ENCODE measurements around the gene MAP2K5.

Gene MAP2K5

DNA sequence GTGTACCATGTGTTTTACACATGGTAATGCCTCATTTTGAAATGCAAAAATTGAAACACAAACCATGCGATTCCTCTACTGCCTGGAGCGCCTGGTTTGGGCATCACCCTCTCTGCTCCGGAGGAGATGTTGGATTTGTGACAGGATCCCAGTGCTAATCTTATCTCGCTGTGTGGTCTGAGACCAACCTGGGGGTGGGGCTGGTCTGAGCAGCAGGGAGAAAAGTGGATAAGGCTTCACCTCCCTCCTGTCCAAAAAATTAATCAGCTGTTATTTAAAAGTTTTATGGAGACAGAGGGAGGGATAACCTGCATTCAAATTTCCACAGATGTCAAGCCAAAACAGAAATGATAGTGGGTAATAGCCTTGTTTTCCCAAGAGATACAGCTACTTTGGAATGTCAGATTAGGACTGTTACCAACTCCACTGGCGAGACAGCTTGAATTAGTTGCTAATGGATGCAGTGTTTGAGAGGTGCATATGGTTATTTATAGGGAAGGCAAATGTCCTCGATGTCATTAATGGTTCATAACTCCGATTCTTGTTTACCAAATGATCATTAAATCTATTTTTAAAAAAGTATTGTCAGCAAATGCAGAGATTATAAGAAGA is 228.8 kb downstream of the MAP2K5 start:
- DNase-seq (ENCODE audit: low read depth in 2 of 2) = no peak
- TF ChIP-seq, protein P1, sequence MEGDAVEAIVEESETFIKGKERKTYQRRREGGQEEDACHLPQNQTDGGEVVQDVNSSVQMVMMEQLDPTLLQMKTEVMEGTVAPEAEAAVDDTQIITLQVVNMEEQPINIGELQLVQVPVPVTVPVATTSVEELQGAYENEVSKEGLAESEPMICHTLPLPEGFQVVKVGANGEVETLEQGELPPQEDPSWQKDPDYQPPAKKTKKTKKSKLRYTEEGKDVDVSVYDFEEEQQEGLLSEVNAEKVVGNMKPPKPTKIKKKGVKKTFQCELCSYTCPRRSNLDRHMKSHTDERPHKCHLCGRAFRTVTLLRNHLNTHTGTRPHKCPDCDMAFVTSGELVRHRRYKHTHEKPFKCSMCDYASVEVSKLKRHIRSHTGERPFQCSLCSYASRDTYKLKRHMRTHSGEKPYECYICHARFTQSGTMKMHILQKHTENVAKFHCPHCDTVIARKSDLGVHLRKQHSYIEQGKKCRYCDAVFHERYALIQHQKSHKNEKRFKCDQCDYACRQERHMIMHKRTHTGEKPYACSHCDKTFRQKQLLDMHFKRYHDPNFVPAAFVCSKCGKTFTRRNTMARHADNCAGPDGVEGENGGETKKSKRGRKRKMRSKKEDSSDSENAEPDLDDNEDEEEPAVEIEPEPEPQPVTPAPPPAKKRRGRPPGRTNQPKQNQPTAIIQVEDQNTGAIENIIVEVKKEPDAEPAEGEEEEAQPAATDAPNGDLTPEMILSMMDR (IDR thresholded peaks at IDR 0.05; ENCODE audit: low read depth, low read length) = no peak

DNA sequence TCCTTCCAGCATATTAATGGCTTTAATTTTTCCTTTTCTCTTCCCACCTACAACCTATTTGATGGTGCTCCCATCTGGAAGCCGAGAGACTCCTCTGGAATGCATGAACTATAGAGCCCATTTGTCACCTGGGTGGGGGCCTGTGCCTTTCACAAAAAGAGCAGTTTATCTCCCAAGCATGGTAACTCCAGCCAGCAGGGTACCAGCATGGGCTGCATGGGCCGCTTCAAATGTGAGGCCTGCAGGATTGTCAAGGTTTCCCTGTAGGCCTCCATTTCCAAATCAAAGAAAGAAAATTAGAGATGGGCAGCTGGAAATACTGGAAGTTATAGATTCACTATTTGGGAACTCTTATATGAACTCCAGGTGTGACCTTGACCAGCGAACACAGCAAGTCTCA is 232.1 kb downstream of the MAP2K5 start:
- DNase-seq (ENCODE audit: low read depth in 2 of 2) = no peak
- no peak overlapping the region for H3K4me3 ChIP-seq (replicated peaks in 1 of 2; ENCODE audit: low read depth in 2 of 2, low read length in 2 of 2)
- TF ChIP-seq, protein P1 (IDR thresholded peaks at IDR 0.05; ENCODE audit: low read depth, low read length) = no peak

More for the DNA sequence above, 228.8 kb downstream of the MAP2K5 start:
- H3K4me3 ChIP-seq (replicated peaks in 1 of 2; ENCODE audit: low read depth in 2 of 2, low read length in 2 of 2) = no peak overlapping the region

DNA sequence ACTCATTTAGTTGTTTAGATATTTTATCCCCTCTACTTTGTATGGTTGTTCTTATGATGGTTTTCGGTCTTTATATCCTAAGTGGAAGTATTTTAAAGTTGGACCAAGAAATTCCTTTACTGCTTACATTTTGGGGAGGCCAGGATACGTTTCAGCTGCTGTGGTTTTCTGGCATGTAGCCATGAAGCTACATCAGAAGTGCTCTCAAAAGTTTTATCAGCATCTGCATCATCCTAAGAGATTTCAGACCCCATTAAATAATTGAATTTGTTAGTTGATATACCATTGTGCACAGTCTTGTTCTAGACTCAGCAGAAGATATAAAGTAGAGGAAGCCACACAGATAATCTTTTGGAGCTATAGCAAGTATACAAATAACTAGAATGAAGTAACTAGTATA is 232.7 kb downstream of the MAP2K5 start:
- DNase-seq (ENCODE audit: low read depth in 2 of 2) = no peak
- H3K4me3 ChIP-seq (replicated peaks in 1 of 2; ENCODE audit: low read depth in 2 of 2, low read length in 2 of 2) = no peak overlapping the region
- TF ChIP-seq, protein P1 (IDR thresholded peaks at IDR 0.05; ENCODE audit: low read depth, low read length) = no peak

DNA sequence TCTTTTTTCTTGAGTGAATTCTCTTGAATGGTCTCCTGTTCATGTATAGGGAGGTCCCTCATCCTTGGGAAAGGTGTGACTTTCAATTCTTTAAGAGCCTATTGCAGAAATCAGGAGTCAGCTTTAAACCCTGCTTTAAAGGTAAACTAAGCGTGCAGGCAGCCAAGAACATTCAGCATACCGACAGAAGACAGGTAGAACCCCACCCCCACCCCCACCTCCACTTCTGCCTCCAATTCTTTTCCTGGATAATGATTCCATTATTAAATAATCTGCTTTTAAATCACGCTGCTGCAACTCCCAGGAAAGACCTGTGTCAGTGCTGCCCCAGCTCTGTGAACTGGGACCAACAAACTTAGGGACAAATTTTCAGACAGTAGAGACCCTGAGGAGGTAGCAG is 233.5 kb downstream of the MAP2K5 start:
- no peak overlapping the region for H3K4me3 ChIP-seq (replicated peaks in 1 of 2; ENCODE audit: low read depth in 2 of 2, low read length in 2 of 2)
- no peak for DNase-seq (ENCODE audit: low read depth in 2 of 2)
- TF ChIP-seq, protein P1 (IDR thresholded peaks at IDR 0.05; ENCODE audit: low read depth, low read length) = no peak

DNA sequence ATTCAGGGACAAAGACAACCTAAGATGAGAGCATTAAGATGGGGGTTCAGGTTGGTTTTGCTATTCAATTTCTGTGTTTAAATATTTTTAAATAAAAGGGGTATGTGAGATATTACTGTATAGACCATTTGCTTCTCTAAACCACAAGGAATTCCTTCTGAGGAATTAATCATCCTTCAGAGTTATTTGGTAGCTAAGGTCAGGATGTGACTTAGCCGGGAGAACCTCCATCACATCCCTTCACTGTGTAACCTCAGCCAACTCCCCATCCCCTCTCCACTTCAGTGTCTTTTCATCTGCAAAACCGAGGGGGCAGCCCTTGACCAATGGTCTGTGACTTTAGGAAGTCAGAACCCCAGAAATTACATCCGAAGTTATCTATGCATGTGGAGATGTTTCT is 234.1 kb downstream of the MAP2K5 start:
- peak in 1 of 2 donors; percentile 29 for DNase-seq (ENCODE audit: low read depth in 2 of 2)
- H3K4me3 ChIP-seq (replicated peaks in 1 of 2; ENCODE audit: low read depth in 2 of 2, low read length in 2 of 2) = no peak overlapping the region
- TF ChIP-seq, protein P1 (IDR thresholded peaks at IDR 0.05; ENCODE audit: low read depth, low read length) = no peak

DNA sequence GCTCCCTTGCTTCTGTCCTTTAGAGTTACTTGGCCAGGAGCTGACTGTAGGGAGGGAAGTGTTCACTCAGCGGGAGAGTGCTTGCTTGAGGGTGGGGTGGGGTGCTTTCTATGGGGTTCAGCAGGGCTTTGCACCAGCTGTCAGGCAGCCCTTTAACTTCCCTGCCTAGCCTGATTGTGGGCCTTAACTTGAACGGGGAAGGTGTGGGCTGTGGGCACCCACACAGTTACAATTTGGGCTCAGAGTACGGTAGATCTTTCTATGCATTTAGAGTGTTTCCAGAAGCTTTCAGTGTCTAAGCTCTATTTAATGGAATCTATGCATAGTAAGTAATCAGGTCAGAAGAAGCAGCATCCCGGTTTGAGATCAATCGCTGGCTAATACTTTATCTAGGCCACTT is 234.6 kb downstream of the MAP2K5 start:
- TF ChIP-seq, protein P1 (IDR thresholded peaks at IDR 0.05; ENCODE audit: low read depth, low read length) = no peak
- DNase-seq (ENCODE audit: low read depth in 2 of 2) = no peak
- no peak overlapping the region for H3K4me3 ChIP-seq (replicated peaks in 1 of 2; ENCODE audit: low read depth in 2 of 2, low read length in 2 of 2)

DNA sequence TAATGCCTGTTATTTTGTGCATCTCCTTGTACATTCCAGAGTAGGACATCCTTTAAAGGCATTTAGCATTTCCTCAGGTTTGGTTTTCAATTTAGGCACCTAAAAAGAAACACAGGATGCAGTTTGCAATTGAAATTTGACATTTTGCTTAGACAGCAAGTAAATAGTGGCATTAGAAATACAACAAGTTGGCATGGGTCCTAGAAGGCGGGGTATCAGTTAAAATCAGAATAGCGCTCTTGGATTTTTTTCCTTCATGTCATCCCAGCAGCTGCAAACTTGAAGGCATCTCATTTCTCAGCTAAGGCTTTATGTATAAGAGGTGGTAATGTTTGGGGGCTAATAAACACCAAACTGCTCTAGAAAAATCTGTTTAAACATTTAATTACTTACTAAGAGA is 235.3 kb downstream of the MAP2K5 start:
- DNase-seq (ENCODE audit: low read depth in 2 of 2) = no peak
- H3K4me3 ChIP-seq (replicated peaks in 1 of 2; ENCODE audit: low read depth in 2 of 2, low read length in 2 of 2) = no peak overlapping the region
- TF ChIP-seq, protein P1 (IDR thresholded peaks at IDR 0.05; ENCODE audit: low read depth, low read length) = no peak

Measured in cardiac fibroblast (primary cell).